Putamen (tissue), 1 donor: ENCODE data around the gene CTXN1.
"Not testable (repeated sequence)": the region's sequence is repeated elsewhere in the genome, so short reads cannot be mapped to it uniquely, and the experiment has no call there.

Experiments used
- DNase-seq: peaks from one replicate; pipeline ENCODE4 v3.0.0-alpha.2; 2016; ENCODE audit warnings: low spot score

The CTXN1 gene

DNA sequence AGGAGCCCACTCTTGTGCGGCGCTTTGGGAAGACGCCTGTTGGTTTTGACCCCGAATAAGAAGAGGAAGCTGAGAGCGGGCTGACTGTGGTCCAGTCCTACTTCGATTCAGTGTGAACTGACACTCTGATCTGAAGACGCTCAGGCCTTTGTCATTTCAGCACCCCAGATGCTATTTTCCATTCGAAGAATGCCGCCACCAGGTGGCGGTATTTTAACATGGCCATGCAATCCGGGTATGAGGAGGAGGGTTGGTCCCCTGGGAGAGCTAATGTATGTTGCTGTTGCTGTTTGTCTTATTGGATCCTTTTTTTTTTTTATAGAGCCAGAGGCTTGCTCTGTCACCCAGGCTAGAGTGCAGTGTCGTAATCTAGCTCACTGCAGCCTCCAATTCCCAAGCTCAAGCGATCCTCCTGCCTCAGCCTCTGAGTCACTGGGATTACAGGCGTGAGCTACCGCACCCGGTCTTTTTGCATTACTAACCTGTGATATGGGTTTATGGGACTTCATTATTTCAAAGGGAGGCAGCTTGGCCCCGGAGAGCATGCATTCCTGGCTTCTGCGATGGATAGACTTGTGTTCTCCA, 18.3 kb upstream of the CTXN1 start:
- peak; percentile 90 for DNase-seq

GRCh38 chr19:7943444-7944176, 17.7 kb upstream of the CTXN1 start, which contains the start of gene TIMM44:
Gene TIMM44 (minus strand): TSS chr19:7943666. CDS start chr19:7943651, 15 bp downstream.
- peak; percentile 100 for DNase-seq

DNA sequence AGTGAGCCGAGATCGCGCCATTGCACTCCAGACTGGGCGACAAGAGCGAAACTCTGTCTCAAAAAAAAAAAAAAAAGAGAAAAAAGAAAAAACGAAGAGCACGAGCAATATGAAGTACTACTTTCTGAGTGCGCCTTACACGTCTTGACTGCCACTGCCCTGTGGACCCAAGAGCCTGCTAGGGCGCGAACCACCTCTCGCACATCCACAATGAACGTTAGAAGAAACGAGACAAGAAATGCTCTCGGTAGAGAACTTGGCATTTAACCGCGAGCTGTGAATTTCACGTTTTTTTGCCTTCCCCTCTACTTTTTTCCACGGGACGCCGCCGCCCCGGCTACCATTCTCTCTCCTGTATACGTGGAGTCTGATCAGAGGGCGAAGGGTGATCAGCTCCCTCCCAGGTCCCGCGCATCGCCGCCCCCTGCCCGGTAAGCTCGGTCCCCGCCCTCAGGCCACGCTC, 17.1 kb upstream of the CTXN1 start:
- no peak for DNase-seq

GRCh38 chr19:7941895-7942596, 16.1 kb upstream of the CTXN1 start:
- DNase-seq, result no peak

DNA sequence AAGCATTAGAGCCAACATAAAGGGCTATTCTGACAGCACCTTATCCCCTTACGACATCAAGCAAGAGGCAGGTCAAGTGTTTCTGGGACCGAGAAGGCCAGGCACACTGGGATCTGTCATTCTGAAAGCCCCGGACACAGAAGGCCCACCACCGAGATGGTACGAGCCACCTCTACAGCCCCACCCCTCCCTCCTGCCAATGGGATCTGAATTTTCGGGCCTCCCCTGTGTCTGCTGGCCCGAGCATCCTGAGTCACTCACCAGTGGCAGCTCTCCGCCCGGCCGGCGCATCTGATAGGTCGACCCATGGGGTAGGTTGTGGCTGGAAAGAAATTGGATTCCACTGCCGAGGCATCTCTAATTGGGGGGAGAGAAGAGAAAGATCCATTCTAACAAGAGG, 14.9 kb upstream of the CTXN1 start:
- no peak for DNase-seq

DNA sequence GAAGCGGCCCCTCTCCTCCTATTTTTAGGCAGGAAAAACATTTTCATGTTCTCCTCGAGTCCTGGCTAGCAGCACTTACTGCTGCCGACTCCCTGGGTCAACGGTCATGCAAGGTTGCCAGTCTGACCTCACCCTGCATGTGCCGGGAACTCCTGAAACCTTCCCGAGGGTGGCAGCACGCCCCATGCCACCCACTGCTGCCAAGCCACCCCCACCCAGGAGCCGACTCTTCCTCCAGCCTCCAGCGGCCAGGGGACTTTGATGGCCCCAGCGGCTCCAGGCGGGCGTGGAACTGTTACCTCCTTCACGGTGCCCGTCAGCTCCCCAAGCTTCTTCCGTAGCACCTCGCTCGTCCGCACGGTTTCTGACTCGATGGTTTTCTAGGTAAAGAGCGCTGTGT, 8.8 kb upstream of the CTXN1 start:
- no peak for DNase-seq

- DNase-seq, result no peak
Observed at GRCh38 chr19:7933828-7934725, 8.1 kb upstream of the CTXN1 start.

DNA sequence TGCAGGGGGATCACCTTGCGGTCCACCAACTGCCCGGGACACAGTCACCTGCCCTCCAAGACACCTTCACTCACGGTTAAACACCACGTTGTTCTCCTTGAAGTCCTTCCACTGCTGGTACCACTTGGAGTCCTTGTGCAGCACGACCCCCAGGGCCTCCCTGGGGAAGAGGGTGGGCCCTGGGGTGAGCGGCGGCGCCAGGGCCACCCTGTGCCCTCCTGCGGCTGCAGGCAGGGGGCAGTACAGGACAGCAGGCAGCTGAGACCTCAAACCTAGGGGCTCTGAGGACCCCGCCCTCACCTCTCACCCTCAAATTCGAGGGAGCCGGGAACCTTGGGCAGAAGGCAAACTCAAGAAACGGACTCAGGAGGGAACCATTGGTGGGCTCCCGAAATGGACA, 7.5 kb upstream of the CTXN1 start:
- DNase-seq, result no peak

- no peak for DNase-seq
Observed at GRCh38 chr19:7932930-7933300, 7.0 kb upstream of the CTXN1 start.

DNA sequence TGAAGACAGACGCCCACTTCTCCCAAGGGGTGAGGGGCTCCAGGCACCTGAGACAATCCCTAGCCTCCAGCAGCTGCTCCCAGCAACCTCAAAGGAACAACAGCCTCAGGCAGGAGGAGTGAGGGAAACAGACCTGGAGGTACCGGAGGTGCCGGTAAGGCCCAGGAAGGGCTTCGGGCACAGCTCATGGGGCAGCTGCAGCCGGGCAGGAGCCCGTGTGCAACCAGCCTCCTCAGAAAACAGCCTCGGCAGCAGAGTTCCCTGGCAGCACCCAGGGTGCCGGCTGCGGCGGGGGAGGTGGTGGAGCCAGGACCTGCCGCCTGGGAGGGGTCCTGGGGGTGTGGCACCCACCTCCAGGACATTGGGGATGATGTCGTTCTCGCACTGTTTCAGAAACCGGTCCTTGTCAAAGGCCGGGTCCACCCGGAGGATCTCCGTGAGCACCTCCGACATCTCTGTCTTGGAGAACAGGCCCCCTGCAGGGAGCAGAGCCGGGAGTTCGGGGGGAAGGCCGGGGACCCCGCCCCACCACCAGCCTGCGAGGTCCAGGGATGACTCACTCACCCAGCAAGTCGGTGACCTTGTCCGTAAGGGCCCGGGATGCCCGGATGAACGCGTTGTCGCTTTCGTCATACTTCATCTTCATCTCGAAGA, 6.5 kb upstream of the CTXN1 start:
- no peak for DNase-seq

GRCh38 chr19:7931221-7932061, 5.5 kb upstream of the CTXN1 start:
- DNase-seq, result no peak

- DNase-seq, result no peak
Observed at GRCh38 chr19:7930765-7931164, 4.8 kb upstream of the CTXN1 start.

DNA sequence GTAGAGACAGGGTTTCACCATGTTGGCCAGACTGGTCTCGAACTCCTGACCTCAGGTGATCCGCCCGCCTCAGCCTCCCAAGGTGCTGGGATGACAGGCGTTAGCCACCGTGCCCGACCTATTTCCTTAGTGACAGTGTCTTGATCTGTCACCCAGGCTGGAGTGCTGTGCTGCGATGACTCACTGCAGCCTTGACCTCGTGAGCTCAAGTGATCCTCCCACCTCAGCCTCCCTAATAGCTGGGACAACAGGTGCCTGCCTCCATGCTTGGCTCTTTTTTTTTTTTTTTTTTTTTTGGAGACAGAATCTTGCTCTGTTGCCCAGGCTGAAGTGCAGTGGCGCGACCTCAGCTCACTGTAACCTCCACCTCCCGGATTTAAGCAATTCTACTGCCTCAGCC, 4.1 kb upstream of the CTXN1 start:
- not testable (repeated sequence) for DNase-seq

- no peak for DNase-seq
Observed at GRCh38 chr19:7928741-7929701, 3.1 kb upstream of the CTXN1 start.

- DNase-seq, result no peak
Observed at GRCh38 chr19:7928334-7928706, 2.4 kb upstream of the CTXN1 start.

GRCh38 chr19:7927605-7928333, 1.8 kb upstream of the CTXN1 start:
- DNase-seq, result no peak

DNA sequence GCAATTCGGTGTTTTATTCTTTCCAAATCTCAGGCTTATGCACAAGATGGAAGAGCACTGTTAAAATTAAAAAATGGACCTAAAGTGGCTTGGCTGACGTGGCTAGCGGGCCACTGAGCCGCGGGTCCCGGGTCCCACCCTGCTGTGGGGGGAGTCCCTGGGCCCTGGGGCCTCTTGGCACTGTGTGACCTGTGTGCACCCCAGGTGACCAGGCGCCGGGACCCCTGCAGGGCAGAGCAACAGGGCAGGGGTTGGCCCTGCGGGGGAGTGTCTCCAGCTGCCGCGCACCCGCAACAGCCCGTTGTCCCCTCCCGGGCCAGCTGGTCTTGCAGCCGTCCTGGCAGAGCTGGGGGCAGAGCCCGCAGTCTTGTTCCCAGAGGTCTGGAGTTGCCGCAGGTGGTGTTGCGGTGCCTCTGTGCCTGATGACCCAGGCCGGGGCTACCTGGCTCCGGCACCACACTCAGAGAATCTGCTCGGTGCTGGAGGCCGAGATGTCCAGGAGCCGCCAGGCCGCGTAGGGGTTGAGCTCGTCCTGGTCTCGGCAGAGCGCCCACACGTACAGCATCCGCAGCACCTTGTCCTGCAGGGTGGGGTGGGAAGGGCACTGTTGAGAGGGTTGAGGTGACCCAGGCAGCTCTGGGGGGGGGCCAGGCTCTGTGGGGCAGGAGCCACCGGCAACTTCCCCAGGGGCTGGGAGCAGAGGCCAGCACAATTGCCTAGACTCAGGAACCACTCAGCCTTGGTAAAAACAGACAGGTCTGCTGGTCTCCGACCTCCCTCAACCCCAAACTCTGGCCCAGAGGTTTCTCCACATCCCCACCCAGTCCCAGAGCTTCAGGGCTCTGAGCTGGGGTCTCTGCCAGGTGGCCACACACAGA, 1.0 kb upstream of the CTXN1 start:
- no peak for DNase-seq
